GM19099 (cell line): ENCODE results near the gene IL9.

Experiments
- POLR2A ChIP-seq: IDR thresholded peaks from 3 replicates; pipeline ENCODE4 v1.6.1; 2011; ENCODE audit warnings: low read depth; ENCODE audit not compliant: insufficient read length; ENCODE audit errors: extremely low read depth

Gene IL9

GRCh38 chr5:135866016-135866415, 29.6 kb downstream of the IL9 start:
- no peak for TF ChIP-seq POLR2A

DNA sequence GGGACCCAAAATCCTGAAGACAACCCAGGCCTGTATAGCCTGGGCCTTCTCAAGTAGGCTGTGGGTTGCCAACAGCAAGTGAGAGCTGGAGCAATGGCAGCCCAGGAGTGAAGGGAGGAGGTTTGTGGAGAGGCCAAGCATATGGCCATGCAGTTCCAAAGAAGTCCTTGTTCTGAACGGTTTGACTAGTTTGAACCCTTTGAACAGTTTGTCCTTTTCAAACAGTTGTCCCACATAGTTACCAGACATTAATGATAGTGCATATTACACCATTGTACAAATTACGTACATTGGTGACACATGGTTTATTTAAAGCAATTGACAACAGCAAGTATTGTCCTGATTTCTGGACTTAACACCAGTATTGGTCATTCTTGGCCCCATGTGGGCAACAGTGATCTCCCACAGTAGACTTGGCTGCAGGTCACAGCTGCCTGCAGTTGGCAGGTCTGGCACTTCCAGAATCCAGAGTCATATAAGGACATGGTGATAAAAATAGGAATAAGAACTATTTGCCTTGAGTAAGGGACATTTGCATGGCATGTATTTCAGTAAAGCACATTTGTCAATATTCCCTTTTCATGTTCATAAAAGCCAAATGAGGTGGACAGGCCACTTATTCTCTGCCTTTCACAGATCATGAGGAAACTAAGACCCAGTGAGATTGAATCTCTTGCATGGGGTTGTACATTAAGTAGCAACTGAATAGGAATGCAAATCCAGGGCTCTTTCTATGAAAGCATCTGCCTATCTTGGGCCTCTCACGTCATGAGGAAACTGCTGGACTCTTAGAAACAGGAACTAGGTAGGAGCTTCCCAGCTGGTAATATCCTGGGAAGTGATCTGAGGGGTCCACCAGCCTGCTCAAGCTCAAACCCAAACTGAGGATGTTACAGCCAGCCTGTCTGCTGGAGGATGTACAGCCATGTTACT, 30.9 kb downstream of the IL9 start:
- no peak for TF ChIP-seq POLR2A

DNA sequence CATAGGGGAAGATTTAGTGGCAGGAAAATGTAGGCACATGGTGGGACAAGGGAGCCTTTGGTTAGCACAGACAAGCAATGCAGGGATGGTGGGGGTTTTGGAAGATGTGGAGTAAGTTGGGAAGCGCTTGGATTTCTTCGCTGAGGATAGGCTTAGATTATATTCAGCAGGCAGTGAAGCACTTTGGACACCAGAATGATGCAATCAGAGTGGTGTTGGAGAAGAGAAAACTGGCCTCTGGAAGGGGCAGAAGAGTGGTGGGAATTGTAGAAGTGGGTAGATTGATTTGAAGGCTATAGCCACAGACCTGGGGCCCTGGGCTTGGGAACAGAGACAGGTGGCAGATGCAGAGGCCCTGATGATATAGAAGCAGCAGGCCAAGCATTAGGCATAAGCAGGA, 32.9 kb downstream of the IL9 start:
- no peak for TF ChIP-seq POLR2A

GRCh38 chr5:135862086-135862485, 33.6 kb downstream of the IL9 start:
- no peak for TF ChIP-seq POLR2A

- TF ChIP-seq POLR2A, result no peak
Observed at GRCh38 chr5:135861641-135862040, 34.0 kb downstream of the IL9 start.

DNA sequence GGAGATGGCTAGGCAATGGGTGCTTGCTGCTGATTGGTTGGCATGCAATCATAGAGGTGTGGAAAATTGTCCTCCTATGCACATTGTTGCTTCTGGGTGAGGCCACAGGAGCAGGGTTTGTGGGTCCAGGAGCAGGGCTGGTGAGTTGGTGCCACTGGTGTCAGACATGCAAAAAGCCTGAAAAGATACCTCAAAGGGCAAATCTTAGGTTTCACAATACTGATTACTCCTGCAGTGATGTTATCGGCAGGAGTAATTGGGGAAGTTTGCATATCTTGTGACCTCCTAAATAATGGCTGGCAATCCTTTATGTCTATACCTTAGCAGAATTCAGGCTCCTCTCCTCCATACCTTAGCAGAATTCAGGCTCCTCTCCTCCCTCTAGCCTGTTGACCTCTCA, 36.0 kb downstream of the IL9 start:
- no peak for TF ChIP-seq POLR2A

DNA sequence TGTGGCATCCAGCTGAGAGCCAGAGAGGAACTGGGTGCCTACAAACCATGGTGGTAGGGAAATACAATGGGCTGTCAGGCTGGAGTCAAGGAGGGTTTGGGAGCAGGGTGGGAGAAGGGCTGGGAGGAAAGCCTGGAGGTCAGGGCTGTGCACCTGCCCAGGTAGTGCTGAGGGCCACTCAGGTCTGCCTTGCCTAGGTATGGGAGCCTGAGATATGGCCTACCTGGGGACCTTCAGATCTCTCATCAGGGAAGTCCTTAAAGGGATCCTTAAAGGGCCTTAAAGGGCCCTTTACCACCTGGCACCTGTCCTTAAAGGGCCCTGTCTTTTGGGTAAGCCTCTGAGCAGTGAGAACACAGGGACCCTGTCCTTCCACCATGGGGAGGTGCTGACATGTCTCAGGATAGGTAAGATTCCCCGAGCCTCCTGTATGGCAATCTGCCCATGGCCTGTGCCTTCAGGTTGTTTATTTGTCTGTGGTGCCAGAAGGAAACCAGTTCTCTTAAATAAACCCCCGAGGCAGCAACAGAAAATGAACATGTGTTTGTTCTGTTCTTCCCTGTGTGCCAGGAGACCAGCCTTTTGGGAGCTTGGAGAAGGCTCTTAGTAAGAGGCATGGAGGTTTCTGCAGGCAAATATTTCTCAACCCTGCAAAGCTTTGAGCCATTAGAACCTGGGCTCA, 37.9 kb downstream of the IL9 start:
- no peak for TF ChIP-seq POLR2A

- no peak for TF ChIP-seq POLR2A
Observed at GRCh38 chr5:135851915-135852845, 43.5 kb downstream of the IL9 start.

DNA sequence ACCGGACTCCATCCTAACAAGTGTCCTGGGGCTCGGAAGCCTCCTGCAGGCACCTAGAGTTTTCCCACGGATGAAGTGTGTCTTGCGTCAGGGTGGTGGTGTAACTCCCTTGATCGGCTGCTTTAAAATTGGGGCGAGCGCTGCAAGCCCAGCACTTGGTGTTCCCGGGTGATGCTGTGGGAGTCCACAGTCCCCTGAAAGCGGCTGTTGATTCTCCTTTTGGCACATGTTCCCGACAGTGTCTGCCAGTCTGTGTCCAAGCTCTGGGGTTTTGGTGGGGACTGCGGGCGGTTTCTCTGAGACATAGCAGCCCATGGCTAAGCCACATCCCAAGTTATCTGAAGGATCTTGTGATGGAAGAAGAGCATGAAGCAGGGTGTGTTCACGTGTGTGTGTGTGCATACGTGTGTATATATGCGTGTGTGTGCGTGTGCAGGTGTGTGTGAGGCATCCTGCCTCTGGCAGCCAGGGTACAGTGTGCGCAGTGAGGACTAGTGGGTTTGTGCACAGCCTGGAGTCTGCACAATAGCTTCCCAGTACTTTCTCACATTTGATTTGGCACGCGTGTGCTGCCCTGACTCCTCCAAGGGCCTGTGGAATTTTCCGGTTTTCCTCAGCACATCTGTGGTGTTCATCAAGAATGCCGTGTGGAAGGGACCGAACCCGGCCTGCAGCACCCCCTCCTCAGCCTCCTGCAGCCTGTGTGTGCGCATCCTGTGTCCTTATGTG, 44.3 kb downstream of the IL9 start:
- TF ChIP-seq POLR2A, result no peak

DNA sequence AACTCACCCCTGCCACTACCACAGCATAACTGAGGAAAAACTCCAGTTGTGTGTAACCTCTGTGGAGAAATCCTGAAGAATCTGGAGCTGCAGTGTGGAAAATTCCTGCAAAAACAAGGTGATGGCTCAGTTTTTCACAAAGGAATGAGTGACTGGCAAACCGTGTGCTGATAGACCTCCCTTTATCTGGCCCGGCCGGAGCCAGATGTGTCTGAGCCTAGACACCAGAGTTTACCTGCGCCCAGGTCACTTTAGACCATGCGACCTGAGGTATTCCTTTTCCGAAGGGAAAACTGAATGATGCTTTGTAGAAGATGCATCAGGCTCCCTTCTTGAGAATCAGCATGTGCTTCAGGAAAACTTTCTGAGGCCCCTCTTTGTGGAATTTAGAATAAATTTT, 45.0 kb downstream of the IL9 start:
- no peak for TF ChIP-seq POLR2A

DNA sequence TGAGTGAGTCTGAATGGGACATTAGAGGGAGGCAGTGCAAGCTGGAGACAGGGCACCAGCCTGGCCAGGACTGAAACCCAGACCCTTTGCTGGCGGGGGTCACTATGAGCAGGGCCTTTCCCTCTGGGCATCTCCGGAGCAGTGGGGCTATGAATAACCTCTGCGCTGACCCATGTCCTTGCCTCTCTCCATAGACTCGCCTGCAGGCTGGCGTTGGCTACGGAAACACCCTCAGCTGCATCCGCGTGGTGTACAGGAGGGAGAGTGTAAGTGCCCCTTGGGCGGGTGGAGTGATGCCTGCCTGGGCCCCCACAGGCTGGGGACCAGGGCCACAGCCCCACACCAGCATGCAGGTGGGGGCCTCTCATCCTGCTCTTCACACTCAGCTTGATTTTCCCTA, 45.4 kb downstream of the IL9 start:
- no peak for TF ChIP-seq POLR2A

DNA sequence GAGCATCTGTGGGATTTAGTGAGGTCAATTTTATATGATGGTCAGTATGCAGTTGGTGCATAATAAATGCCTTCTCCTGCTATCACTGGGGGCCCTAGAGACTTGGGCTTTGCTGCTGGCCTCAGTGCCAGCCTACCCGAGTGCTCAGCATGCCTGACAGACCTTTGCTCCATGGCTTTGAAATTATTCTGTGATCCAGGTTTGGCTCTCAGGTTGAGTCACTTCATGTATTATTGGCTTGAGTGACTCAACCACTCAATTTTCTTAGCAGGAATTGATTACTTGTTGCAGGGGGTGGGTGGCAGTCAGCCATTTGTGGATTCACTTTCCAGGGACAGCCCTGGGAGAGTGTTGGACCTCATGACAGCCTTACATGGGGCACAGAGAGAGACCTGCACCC, 47.7 kb downstream of the IL9 start:
- no peak for TF ChIP-seq POLR2A

DNA sequence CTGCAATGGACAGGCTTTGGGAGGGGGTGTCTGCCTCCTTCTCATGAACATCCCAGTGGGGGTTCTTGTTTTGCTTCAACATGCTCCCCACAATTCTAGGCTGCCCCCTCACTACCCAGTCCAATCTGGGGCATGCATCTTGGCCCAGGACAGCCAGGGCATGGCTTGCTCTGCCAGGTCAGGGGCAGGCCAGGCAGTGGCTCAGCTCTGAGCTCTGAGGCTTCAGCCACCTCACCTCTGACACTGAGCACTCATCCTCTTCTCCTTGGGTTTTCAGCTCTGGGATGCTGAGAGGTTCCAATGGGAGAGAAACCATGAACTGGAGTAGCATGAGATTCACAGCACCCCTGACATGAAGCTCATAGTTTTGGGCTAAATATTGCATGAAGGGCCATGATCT, 49.3 kb downstream of the IL9 start:
- TF ChIP-seq POLR2A, result no peak

DNA sequence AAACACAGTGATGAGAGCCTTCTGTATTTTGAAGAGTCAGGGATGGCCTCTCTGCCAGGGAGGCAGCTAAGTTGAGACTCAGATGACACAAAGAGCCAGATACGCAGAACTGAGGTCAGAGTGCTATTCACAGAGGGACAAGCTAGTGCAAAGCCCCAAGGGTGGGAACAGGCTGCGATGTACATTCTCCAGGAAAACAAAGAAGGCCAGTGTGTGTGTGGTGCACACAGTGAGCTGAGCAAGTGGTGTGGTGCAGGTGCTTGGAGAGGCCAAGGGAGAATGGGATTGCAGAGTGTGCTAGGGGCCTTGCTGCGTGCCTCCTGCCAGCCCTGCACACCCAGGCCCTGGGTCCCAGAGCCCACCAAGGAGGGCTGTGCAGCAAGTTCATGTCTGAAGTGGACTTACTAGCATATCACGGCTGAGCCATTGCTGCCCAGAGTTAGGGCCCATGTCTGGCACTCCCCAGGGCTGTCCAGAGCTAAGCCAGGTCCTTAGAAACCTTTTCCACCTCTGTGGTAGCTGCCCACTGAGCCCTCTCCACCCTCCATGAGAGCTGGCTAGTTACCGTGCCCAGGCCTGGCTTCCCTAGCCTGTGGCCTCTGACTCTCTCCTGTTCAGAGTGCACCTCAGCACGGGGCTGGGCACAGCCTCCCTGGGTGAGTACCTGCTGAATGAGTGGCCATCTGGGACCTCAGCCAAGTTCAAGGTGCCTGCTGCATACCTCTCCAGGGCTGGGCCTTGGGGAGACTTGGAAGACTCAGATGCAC, 51.9 kb downstream of the IL9 start:
- no peak for TF ChIP-seq POLR2A
